H1 (cell line): ENCODE results near the gene ADAMTS14. TPM values are rescaled to one million over a fixed set of nuclear protein-coding genes. Genes with fewer than 3 reads are reported as not detected.
A peak's percentile ranks its signal among the peaks of the same experiment; 100 is the strongest.
"Not testable (repeated sequence)": the region's sequence is repeated elsewhere in the genome, so short reads cannot be mapped to it uniquely, and the experiment has no call there.

Experiments
- CTCF ChIA-PET: fragments of 300-600 bp; sonication (Branson Sonifier 250); formaldehyde crosslinking; loops from one replicate; lab custom pipeline; 2021; ENCODE audit not compliant: partially characterized antibody; lab: Charles Lee
- POLR2A ChIA-PET: fragments of 300-600 bp; sonication (Branson Sonifier 250); formaldehyde crosslinking; loops from one replicate; lab custom pipeline; 2021; ENCODE audit warnings: inconsistent platforms; ENCODE audit not compliant: partially characterized antibody; lab: Charles Lee
- DNase-seq, 2 experiments: peaks; one replicate each; pipeline versions ENCODE4 v3.0.0 to v3.0.0-alpha.2; 2010 to 2022; ENCODE audit warnings: low spot score in 2 of 2, low read depth in 1 of 2, mixed read lengths in 1 of 2
- FAIRE-seq: peaks from 2 replicates; lab custom pipeline; 2011; peaks lifted over from hg19 to GRCh38; lab: Jason Lieb, UNC
- H2AFZ ChIP-seq: 2 replicates; pipeline ENCODE4 v1.8.1; 2012; ENCODE audit warnings: low read length, inconsistent platforms
- H2AK5ac ChIP-seq: 2 replicates; pipeline ENCODE4 v1.6.1; 2013; ENCODE audit warnings: low read depth, low read length
- H2BK120ac ChIP-seq: replicated peaks from 2 replicates; pipeline ENCODE3; 2013; ENCODE audit warnings: low read depth, low read length, inconsistent platforms
- H2BK12ac ChIP-seq: 2 replicates; pipeline ENCODE4 v1.6.1; 2013; ENCODE audit warnings: low read depth, low read length
- H2BK15ac ChIP-seq: 2 replicates; pipeline ENCODE4 v1.6.1; 2013; ENCODE audit warnings: low read length
- H2BK20ac ChIP-seq: 2 replicates; pipeline ENCODE4 v1.6.1; 2013; ENCODE audit warnings: low read length
- H2BK5ac ChIP-seq: 2 replicates; pipeline ENCODE4 v1.6.1; 2013; ENCODE audit warnings: low read depth, low read length
- H3K14ac ChIP-seq: 2 replicates; pipeline ENCODE4 v1.6.1; 2013; ENCODE audit warnings: inconsistent platforms; ENCODE audit not compliant: insufficient read length
- H3K18ac ChIP-seq: 2 replicates; pipeline ENCODE4 v1.6.1; 2013; ENCODE audit warnings: low read length; ENCODE audit errors: extremely low read depth
- H3K23ac ChIP-seq: 2 replicates; pipeline ENCODE4 v1.6.1; 2013; ENCODE audit warnings: inconsistent platforms; ENCODE audit not compliant: insufficient read length
- H3K23me2 ChIP-seq: 2 replicates; pipeline ENCODE4 v1.6.1; 2013; ENCODE audit warnings: low read depth, low read length
- H3K27ac ChIP-seq: 2 replicates; pipeline ENCODE4 v1.6.1; 2011; ENCODE audit warnings: low read depth, low read length, inconsistent platforms
- H3K27me3 ChIP-seq, 4 experiments: replicated peaks in 1 of 4; 1 replicate in 1 of 4; 2 replicates in 3 of 4; pipeline versions ENCODE4 v1.6.1 to v1.8.1; 2011 to 2013; ENCODE audit warnings: low read length in 3 of 4, mild to moderate bottlenecking in 3 of 4, inconsistent platforms in 2 of 4, mixed read lengths in 2 of 4, moderate library complexity in 1 of 4; ENCODE audit not compliant: control insufficient read depth in 3 of 4, insufficient read depth in 3 of 4; ENCODE audit errors: extremely low read depth in 1 of 4
- H3K36me3 ChIP-seq, 4 experiments: 2 replicates each; pipeline versions ENCODE4 v1.6.1 to v1.8.1; 2011 to 2013; ENCODE audit warnings: mild to moderate bottlenecking in 4 of 4, low read length in 3 of 4, moderate library complexity in 2 of 4, control low read depth in 1 of 4, inconsistent platforms in 1 of 4; ENCODE audit not compliant: insufficient read depth in 4 of 4, control insufficient read depth in 2 of 4
- H3K4ac ChIP-seq: replicated peaks from 2 replicates; pipeline ENCODE3; 2013; ENCODE audit warnings: low read length, low read depth, mixed read lengths, inconsistent platforms; ENCODE audit not compliant: insufficient read length
- H3K4me1 ChIP-seq, 4 experiments: replicated peaks in 1 of 4; 1 replicate in 1 of 4; 2 replicates in 3 of 4; pipeline versions ENCODE4 v1.6.1 to v1.8.1; 2011 to 2013; ENCODE audit warnings: low read length in 3 of 4, inconsistent platforms in 2 of 4, mixed read lengths in 1 of 4; ENCODE audit not compliant: insufficient read depth in 4 of 4, control insufficient read depth in 3 of 4
- H3K4me2 ChIP-seq, 2 experiments: 2 replicates each; pipeline versions ENCODE4 v1.6.1 to v1.8.1; 2011 to 2013; ENCODE audit warnings: low read depth in 2 of 2, low read length in 2 of 2, control low read depth in 1 of 2, inconsistent platforms in 1 of 2, mild to moderate bottlenecking in 1 of 2; ENCODE audit not compliant: insufficient read depth in 1 of 2
- H3K4me3 ChIP-seq, 4 experiments: fragments of 200-600, 300-600 bp in 1 of 4; sonication (generic), shearing (Covaris generic), sonication (Bioruptor Twin) in 1 of 4; 2 replicates each; pipeline versions ENCODE4 v1.5.1 to v1.8.1; 2011 to 2016; ENCODE audit warnings: low read length in 4 of 4, low read depth in 3 of 4, control low read depth in 2 of 4, inconsistent platforms in 2 of 4, mild to moderate bottlenecking in 2 of 4, mixed read lengths in 1 of 4, moderate library complexity in 1 of 4; ENCODE audit not compliant: insufficient read depth in 2 of 4; ENCODE audit errors: extremely low read depth in 1 of 4
- H3K56ac ChIP-seq: replicated peaks from 2 replicates; pipeline ENCODE3; 2013; ENCODE audit warnings: low read depth, mild to moderate bottlenecking, mixed read lengths, low read length, inconsistent platforms; ENCODE audit not compliant: insufficient read length
- H3K79me1 ChIP-seq: 2 replicates; pipeline ENCODE4 v1.6.1; 2013; ENCODE audit warnings: low read depth, low read length, control low read depth
- H3K79me2 ChIP-seq, 2 experiments: 2 replicates each; pipeline versions ENCODE4 v1.6.1 to v1.8.1; 2012 to 2013; ENCODE audit warnings: low read length in 2 of 2, mild to moderate bottlenecking in 2 of 2, inconsistent platforms in 1 of 2; ENCODE audit not compliant: insufficient read depth in 2 of 2, control insufficient read depth in 1 of 2
- H3K9ac ChIP-seq, 4 experiments: replicated peaks in 1 of 4; 1 replicate in 1 of 4; 2 replicates in 3 of 4; pipeline versions ENCODE4 v1.6.1 to v1.8.1; 2011 to 2013; ENCODE audit warnings: low read depth in 3 of 4, low read length in 3 of 4, control low read depth in 2 of 4, mild to moderate bottlenecking in 2 of 4, moderate library complexity in 2 of 4, inconsistent platforms in 1 of 4; ENCODE audit errors: extremely low read depth in 1 of 4
- H3K9me3 ChIP-seq, 2 experiments: 2 replicates each; pipeline versions ENCODE4 v1.6.1 to v1.8.1; 2012 to 2013; ENCODE audit warnings: mild to moderate bottlenecking in 2 of 2, moderate library complexity in 2 of 2, control low read depth in 1 of 2, inconsistent platforms in 1 of 2, low read depth in 1 of 2, low read length in 1 of 2, mixed read lengths in 1 of 2; ENCODE audit not compliant: insufficient read depth in 2 of 2
- H4K20me1 ChIP-seq, 2 experiments: replicated peaks in 1 of 2; 2 replicates each; pipeline versions ENCODE3 to v1.8.1; 2011 to 2013; ENCODE audit warnings: inconsistent platforms in 2 of 2, low read length in 2 of 2, mild to moderate bottlenecking in 1 of 2; ENCODE audit not compliant: insufficient read depth in 2 of 2, control insufficient read depth in 1 of 2
- H4K5ac ChIP-seq: 2 replicates; pipeline ENCODE4 v1.6.1; 2013; ENCODE audit warnings: low read length, low read depth, mixed read lengths, inconsistent platforms; ENCODE audit not compliant: insufficient read length
- H4K8ac ChIP-seq: 2 replicates; pipeline ENCODE4 v1.8.0; 2013; ENCODE audit warnings: mild to moderate bottlenecking, moderate library complexity, low read length, inconsistent platforms; ENCODE audit not compliant: insufficient read depth; ENCODE audit errors: extremely low read depth
- H4K91ac ChIP-seq: replicated peaks from 2 replicates; pipeline ENCODE3; 2013; ENCODE audit warnings: low read length, mixed read lengths, inconsistent platforms; ENCODE audit not compliant: insufficient read length
- WGBS, 2 experiments: shearing (Covaris generic) in 1 of 2; methylation state at CpG; one replicate each; pipeline versions ENCODE4 v1.1.6 to v1.1.7; 2013 to 2015; ENCODE audit warnings: low lambda C conversion rate in 2 of 2, mixed read lengths in 2 of 2, inconsistent platforms in 1 of 2, low coverage in 1 of 2, missing lambda C conversion rate in 1 of 2; ENCODE audit not compliant: insufficient replicate concordance in 2 of 2, insufficient coverage in 1 of 2, insufficient read length in 1 of 2; ENCODE audit errors: extremely low coverage in 1 of 2, missing lambda C conversion rate in 1 of 2; 5-methylcytosine and 5-hydroxymethylcytosine counted together
- polyA plus RNA-seq, 7 experiments: library from polyadenylated mRNA; depleted of rRNA in 3 of 7; stranded (reverse) in 5 of 7; unstranded in 2 of 7; fragments of >200 nt in 5 of 7; fragments of 200-250 nt in 2 of 7; gene quantifications; 1 replicate in 5 of 7; 2 replicates in 1 of 7; 4 replicates in 1 of 7; pipeline versions ENCODE4 v1.2.1 to v1.2.3, GENCODE V29; 2011 to 2013; ENCODE audit warnings: missing spikeins in 2 of 7, mixed read lengths in 2 of 7
- total RNA-seq: library from RNA; stranded (reverse); fragmentation: NEBNext Ultra II Directional; extraction: Animal tissue kit (Norgen Biotek cat#: 25700); gene quantifications from 2 replicates; pipeline ENCODE4 v1.2.1, GENCODE V29; 2021

Gene ADAMTS14
- total and polyA plus RNA-seq, 2 of the 8 experiments (the other 6 are each of a cell fraction or from before 2014, with no cell fraction given): 2.0 to 2.3 TPM

- H3K79me1 ChIP-seq, H3K36me3 ChIP-seq, H3K4me3 ChIP-seq, H2AFZ ChIP-seq, H2AK5ac ChIP-seq, H3K4ac ChIP-seq, H4K8ac ChIP-seq, H2BK15ac ChIP-seq, FAIRE-seq, H3K4me2 ChIP-seq, H2BK12ac ChIP-seq, H2BK5ac ChIP-seq, H3K27ac ChIP-seq, H2BK120ac ChIP-seq, H3K18ac ChIP-seq, H4K91ac ChIP-seq, H3K23ac ChIP-seq, H3K27me3 ChIP-seq, H3K79me2 ChIP-seq, H3K23me2 ChIP-seq, H3K9ac ChIP-seq, H3K14ac ChIP-seq, H4K5ac ChIP-seq, DNase-seq, H4K20me1 ChIP-seq, H3K56ac ChIP-seq, H3K4me1 ChIP-seq, H3K9me3 ChIP-seq: not testable (repeated sequence)
- ChIA-PET CTCF (interaction anchor here (0.6 to 1.2 kb wide), 5 partner anchors 11 to 1183 kb away, joined by 3 to 5 read pairs (median 4); no protein-coding TSS in a partner anchor), POLR2A (interaction anchor here (0.8 kb wide), 1 partner anchor 8 kb away, joined by 3 read pairs; no protein-coding TSS in a partner anchor)
- WGBS, 2 experiments: 85% methylated on average over 5 of the region's 10 CpGs; no CpG with 5 or more reads in 1 of the 2 experiments
- 0 out of 2 replicates have a peak overlapping the region, but pooled peaks have one; percentile 16 for H2BK20ac ChIP-seq
Measured at GRCh38 chr10:70663458-70664409, 8.6 kb upstream of the ADAMTS14 start.
